Fibroblast of skin of right biceps (primary cell): ENCODE results near the gene PTPRM.

Source experiments
- DNase-seq: peaks from one replicate; pipeline ENCODE4 v3.0.0-alpha.2; 2013

The PTPRM gene

GRCh38 chr18:7601246-7601615, 34.1 kb downstream of the PTPRM start:
- DNase-seq, result peak; percentile 85

- no peak for DNase-seq
Observed at GRCh38 chr18:7601936-7602335, 34.8 kb downstream of the PTPRM start.

DNA sequence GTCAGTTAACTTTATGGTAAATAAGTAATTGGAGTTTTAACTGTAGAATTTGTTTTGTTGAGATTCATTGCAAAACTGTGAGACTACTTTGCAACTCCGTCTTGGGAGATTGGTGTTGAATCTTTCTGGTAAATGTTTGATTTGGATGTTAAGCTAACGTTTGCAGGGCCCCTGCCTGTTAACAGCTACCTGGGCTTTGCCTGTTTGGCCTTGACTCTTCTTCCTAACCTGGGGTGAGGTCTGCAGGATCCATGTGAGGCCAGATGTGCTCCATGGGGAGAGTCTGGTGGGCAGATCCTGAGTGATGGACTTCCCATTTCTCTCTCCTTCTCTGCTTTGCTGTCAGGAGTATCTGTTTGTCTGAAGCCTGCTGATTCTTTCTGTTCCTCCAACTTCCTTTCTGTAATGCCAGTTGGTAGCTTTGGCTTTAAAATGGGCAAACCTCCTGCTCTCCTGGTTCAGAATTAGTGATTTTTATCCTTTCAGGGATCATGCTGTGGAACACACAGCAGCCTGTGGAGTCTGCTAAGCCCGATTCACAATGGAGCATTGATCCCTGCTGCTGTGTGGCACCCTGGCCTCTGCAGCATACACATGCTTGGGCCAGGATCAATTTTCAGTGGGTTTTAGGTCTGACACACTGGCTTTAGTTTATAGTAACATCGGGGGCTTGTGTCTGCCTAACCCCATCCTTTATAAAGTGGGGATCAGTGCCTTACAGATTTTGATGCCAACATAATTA, 36.3 kb downstream of the PTPRM start:
- no peak for DNase-seq

GRCh38 chr18:7604361-7604760, 37.2 kb downstream of the PTPRM start:
- no peak for DNase-seq

DNA sequence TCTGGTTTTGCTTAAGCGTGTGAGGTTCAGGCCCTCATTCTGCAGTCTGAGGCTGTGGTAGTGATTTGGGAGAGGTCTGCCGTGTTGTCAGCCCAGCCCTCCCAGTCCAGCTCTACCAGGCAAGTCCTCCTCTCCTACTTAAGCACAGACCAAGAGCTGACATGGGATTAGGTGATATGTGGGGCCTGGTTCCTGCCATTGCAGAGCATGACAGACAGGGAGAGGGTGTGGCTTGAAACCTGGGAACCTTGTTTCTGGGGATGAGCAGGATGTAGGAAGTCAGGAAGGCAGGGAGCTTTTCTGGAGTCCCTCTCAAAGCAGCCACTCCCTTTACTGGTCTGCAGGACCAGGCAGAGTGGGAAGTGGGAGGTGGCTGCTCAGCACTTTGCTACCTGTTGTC, 38.6 kb downstream of the PTPRM start:
- no peak for DNase-seq

GRCh38 chr18:7607540-7608173, 40.5 kb downstream of the PTPRM start:
- no peak for DNase-seq

DNA sequence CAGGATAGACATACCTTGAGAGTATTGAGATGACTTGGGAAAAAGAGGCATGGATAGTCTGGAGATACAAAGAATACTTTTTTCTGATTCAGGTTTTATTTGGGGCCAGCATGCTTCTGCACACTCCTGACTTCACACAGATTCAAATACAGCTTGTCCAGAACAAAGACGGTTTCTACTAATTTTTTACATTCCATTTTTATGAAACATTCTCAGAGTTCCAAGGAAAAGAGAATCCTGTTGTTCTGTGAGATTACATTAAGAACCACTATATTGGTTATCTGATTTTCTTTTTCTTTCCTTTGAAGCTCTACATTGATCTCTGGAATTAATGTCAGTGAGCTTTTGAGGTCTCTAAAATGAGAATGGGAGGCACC, 41.0 kb downstream of the PTPRM start:
- DNase-seq, result peak; percentile 59

DNA sequence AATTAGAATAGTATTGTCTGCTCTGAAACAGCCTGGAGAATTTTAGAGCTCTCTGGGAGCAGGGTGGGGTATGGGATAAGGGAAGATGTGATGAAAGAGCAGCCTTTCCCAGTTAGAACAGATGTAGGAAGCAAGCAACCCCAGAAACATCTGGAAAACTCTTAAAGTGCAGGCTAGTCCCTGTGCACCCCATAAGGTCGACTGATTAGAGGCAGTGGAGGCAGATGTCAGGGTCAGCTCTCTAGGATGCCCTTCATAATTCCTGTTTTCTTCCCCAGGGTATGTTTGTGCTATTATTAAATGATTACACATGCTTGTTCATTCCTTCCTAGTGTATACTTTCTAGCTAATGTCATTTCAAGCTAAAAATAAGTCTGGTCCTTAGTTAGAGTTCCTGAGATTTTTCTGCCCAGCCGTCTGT, 41.7 kb downstream of the PTPRM start:
- DNase-seq, result peak; percentile 77

GRCh38 chr18:7609617-7610016, 42.5 kb downstream of the PTPRM start:
- no peak for DNase-seq

- no peak for DNase-seq
Observed at GRCh38 chr18:7614042-7614441, 46.9 kb downstream of the PTPRM start.

- DNase-seq, result no peak
Observed at GRCh38 chr18:7615840-7616239, 48.7 kb downstream of the PTPRM start.

DNA sequence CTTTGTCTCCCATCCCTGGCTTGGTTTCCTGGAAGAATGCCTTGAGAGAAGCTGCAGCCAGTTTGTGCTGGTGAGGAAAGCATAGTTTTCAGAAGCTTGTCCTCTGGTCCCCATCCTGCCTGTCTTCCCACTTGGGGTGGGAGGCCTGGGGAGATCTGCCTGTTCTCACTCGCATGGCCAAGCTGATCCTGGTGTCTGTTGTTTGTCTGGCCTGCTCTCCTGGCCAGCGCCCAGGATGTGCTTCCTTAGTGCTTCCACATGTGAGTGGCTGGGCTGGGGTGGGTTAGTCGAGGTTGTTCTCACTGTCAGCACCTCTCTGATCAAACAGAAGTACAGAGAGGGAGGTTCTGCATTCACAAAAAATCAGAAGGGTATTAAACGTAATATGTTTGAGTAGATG, 49.5 kb downstream of the PTPRM start:
- peak; percentile 81 for DNase-seq

DNA sequence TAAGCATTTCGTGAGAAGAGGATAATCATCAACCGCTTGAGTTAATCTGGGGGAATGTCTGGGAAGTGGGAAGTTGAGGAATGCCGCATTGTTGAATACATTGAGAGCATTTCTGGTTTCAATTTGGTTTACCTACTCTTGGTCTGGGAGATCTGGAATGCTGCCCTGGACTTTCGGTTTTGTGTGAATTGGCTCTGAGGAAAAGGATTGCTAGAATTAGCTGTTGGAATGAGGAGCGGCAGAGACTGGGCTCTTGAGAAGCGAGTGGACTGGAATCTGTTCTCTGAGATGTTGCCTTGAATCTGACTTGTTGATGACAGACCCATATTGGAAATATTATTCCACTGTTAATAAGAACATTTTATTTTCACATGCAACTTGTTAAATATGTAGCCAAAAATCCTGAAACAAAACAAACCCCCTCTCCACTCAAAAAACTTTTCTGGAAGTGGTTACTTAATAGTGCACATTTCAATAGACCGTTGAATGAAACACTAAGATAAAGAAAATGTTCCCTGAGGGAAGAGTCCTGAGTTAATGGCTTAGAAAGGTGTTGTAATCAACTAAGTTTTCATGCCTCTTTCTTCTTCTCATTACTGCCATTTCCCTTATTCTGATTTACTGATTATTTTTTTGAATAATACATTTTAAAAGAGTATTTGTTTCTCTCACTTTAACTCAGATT, 50.8 kb downstream of the PTPRM start:
- peak; percentile 99 for DNase-seq

- peak; percentile 46 for DNase-seq
Observed at GRCh38 chr18:7618891-7619442, 51.9 kb downstream of the PTPRM start.

DNA sequence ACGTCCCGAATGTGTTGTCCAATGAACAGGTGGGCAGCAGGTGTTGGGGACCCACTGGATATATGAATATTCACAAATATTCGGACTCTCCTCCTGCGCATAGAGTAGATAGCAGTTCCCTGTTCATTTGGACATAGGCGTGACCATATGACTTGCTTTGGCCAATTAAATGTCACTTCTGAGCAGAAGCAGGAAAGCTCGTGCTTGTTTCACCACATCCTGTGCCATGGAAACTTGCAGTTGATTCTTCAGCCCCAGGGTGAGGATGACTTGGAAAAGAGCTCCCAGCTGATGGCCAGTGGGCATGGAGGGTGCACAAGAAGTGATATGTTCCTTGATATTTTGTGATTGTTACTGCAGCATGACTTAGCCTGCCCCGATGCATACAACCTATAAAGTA, 52.6 kb downstream of the PTPRM start:
- peak; percentile 52 for DNase-seq

DNA sequence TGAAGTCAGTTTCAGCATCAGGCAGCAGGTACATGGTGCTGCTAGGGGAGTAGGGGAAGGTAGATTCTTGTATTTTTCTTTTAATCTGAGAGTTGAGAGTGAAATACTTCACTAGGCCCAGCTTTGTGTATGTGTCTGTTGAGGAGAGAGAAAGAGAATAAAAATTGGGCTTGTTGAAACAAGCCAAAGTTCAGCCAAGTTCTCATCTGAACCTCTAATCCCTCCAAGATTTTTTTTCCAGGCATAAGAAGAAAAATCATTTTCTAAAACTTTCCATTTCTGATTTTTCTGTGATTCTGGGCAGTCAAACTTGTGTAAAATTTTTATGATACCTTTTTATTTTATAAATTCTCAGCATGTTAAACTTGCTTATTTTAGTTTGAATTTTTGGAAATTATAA, 55.6 kb downstream of the PTPRM start:
- DNase-seq, result no peak

DNA sequence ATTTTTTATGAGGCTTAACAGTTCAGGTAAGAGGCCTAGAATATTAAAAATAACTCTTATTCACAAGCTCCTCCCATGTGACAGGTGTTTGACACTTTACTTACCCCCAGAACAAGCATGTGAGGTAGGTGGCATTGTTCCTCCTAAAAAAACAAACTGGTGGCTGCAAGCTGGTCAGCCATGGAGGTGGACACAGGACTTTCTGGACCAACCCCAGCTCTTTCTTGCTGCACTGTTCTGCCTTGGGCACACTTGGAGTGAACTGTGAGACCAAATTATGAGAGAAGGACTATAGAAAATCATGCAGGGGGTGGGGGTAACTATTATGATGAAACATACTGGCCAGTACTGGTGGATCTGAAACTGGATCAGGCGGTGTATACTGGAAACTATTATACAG, 56.6 kb downstream of the PTPRM start:
- no peak for DNase-seq

DNA sequence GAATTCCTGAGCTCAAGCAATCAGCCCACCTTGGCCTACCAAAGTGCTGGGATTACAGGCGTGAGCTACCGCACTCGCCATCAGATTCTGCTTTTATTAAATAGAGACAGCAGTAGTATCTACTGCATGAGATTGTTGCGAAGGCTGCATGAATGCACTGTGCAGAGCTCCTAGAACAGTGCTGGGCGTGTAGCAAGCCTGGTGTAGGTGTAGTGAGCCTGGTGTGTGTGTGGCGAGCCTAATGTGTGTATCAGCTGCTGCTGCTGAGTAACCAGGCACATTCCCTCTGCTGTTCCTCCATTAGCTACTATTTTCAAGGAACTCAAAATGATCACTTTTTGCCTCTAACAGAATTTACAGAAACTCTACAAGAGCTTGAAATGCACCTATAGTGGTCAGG, 57.6 kb downstream of the PTPRM start:
- no peak for DNase-seq

- DNase-seq, result no peak
Observed at GRCh38 chr18:7626175-7626921, 59.2 kb downstream of the PTPRM start.

GRCh38 chr18:7626922-7627440, 59.9 kb downstream of the PTPRM start:
- peak; percentile 89 for DNase-seq

- DNase-seq, result no peak
Observed at GRCh38 chr18:7629416-7629815, 62.3 kb downstream of the PTPRM start.

- DNase-seq, result no peak
Observed at GRCh38 chr18:7630731-7631442, 63.8 kb downstream of the PTPRM start.
